SK-N-SH treated with all-trans-retinoic acid at 6 μM for 48 hours (cell line): ENCODE measurements around the gene TOR1AIP1.

Source experiments
- ATAC-seq: fragments of 200-7000 bp; cut with Tn5 transposase; 3 replicates; pipeline ENCODE4 v1.9.1; 2020; ENCODE audit warnings: mild to moderate bottlenecking, moderate library complexity
- ARNTL ChIP-seq: fragments of 450-650 bp; formaldehyde crosslinking; IDR thresholded peaks from 2 replicates; pipeline ENCODE4 v1.5.0; 2020; ENCODE audit warnings: low read depth, mild to moderate bottlenecking, moderate library complexity, borderline replicate concordance
- BACH2 ChIP-seq: fragments of 250-450 bp; sonication (Bioruptor Pico); IDR thresholded peaks from 2 replicates; pipeline ENCODE4 v1.9.0; 2021; ENCODE audit warnings: mild to moderate bottlenecking, borderline replicate concordance
- CREB5 ChIP-seq: fragments of 250-450 bp; sonication (Bioruptor Pico); IDR thresholded peaks from 2 replicates; pipeline ENCODE4 v1.5.1; 2020; ENCODE audit warnings: low read depth, mild to moderate bottlenecking, moderate library complexity
- CSDC2 ChIP-seq: fragments of 250-450 bp; sonication (Bioruptor Pico); IDR thresholded peaks from 2 replicates; pipeline ENCODE4 v1.5.0; 2020; ENCODE audit warnings: mild to moderate bottlenecking, moderate library complexity
- CSRNP3 ChIP-seq: fragments of 250-450 bp; sonication (Bioruptor Pico); IDR thresholded peaks from 2 replicates; pipeline ENCODE4 v1.5.1; 2021; ENCODE audit warnings: mild to moderate bottlenecking, moderate library complexity
- ESRRG ChIP-seq: fragments of 250-450 bp; sonication (Bioruptor Pico); IDR thresholded peaks from 2 replicates; pipeline ENCODE4 v1.6.1; 2021; ENCODE audit warnings: mild to moderate bottlenecking
- GLIS3 ChIP-seq: fragments of 250-450 bp; sonication (Bioruptor Pico); IDR thresholded peaks from 2 replicates; pipeline ENCODE4 v1.5.0; 2020; ENCODE audit warnings: mild to moderate bottlenecking, moderate library complexity
- ISL1 ChIP-seq: fragments of 250-450 bp; sonication (Bioruptor Pico); IDR thresholded peaks from 2 replicates; pipeline ENCODE4 v2.1.2; 2022; ENCODE audit warnings: mild to moderate bottlenecking, moderate library complexity
- OSR1 ChIP-seq: fragments of 250-450 bp; sonication (Bioruptor Pico); IDR thresholded peaks from 2 replicates; pipeline ENCODE4 v1.8.0; 2022; ENCODE audit warnings: moderate library complexity, mild to moderate bottlenecking, inconsistent platforms
- PATZ1 ChIP-seq: fragments of 250-450 bp; sonication (Bioruptor Pico); IDR thresholded peaks from 2 replicates; pipeline ENCODE4 v1.8.0; 2020; ENCODE audit warnings: mild to moderate bottlenecking, moderate library complexity, borderline replicate concordance
- PPARA ChIP-seq: fragments of 250-450 bp; sonication (Bioruptor Pico); IDR thresholded peaks from 2 replicates; pipeline ENCODE4 v1.5.0; 2020; ENCODE audit warnings: mild to moderate bottlenecking, borderline replicate concordance
- RARB ChIP-seq: fragments of 250-450 bp; sonication (Bioruptor Pico); IDR thresholded peaks from 2 replicates; pipeline ENCODE4 v1.8.0; 2021; ENCODE audit warnings: mild to moderate bottlenecking, moderate library complexity
- SNAI2 ChIP-seq: fragments of 250-450 bp; sonication (Bioruptor Pico); IDR thresholded peaks from 2 replicates; pipeline ENCODE4 v1.5.0; 2020; ENCODE audit warnings: mild to moderate bottlenecking, moderate library complexity
- TCF4 ChIP-seq: fragments of 250-450 bp; sonication (Bioruptor Pico); IDR thresholded peaks from 2 replicates; pipeline ENCODE4 v1.8.0; 2021; ENCODE audit warnings: mild to moderate bottlenecking, moderate library complexity, borderline replicate concordance
- TOX ChIP-seq: fragments of 250-450 bp; sonication (Bioruptor Pico); IDR thresholded peaks from 2 replicates; pipeline ENCODE4 v1.8.0; 2021; ENCODE audit warnings: mild to moderate bottlenecking, moderate library complexity, borderline replicate concordance
- TSHZ2 ChIP-seq: fragments of 250-450 bp; sonication (Bioruptor Pico); IDR thresholded peaks from 2 replicates; pipeline ENCODE4 v1.5.0; 2020; ENCODE audit warnings: mild to moderate bottlenecking, moderate library complexity
- ZC3H10 ChIP-seq: fragments of 250-450 bp; sonication (Bioruptor Pico); IDR thresholded peaks from 2 replicates; pipeline ENCODE4 v1.5.1; 2021; ENCODE audit warnings: mild to moderate bottlenecking, moderate library complexity
- ZFP30 ChIP-seq: fragments of 450-650 bp; formaldehyde crosslinking; IDR thresholded peaks from 2 replicates; pipeline ENCODE4 v1.5.0; 2022; ENCODE audit warnings: mild to moderate bottlenecking, moderate library complexity
- ZNF565 ChIP-seq: fragments of 450-650 bp; formaldehyde crosslinking; conservative IDR thresholded peaks from 2 replicates; pipeline ENCODE4 v1.5.0; 2020; ENCODE audit warnings: low read depth, mild to moderate bottlenecking, moderate library complexity
- ZNF70 ChIP-seq: fragments of 450-650 bp; formaldehyde crosslinking; IDR thresholded peaks from 2 replicates; pipeline ENCODE4 v1.5.0; 2020; ENCODE audit warnings: mild to moderate bottlenecking, moderate library complexity
- ZNF8 ChIP-seq: fragments of 450-650 bp; formaldehyde crosslinking; IDR thresholded peaks from 2 replicates; pipeline ENCODE4 v1.5.0; 2020; ENCODE audit warnings: mild to moderate bottlenecking, moderate library complexity
- TF ChIP-seq, protein P1 (sequence below): fragments of 250-450 bp; sonication (Bioruptor Pico); IDR thresholded peaks from 2 replicates; pipeline ENCODE4 v1.8.0; 2021; ENCODE audit warnings: low read depth, mild to moderate bottlenecking, moderate library complexity, borderline replicate concordance

TOR1AIP1 gene

DNA sequence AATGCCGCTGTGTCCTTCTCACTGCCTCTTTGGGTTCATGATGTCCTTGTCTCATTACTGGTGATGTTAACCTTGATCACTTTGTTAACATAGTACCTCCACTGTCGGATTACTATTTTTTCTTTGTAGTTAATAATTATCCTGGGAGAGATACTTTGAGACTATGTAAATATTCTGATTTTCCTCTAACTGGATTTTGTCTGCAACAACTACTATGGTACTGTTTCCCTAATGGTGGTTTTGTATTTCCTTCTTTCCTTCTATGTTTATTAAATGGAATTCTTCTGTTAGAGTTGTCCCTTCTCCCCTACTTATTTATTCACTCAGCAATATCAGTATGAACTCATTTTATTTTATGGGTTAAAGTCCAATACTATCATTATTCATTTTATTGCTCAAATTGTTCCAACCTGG is 8.6 kb upstream of the TOR1AIP1 start:
- TF ChIP-seq BACH2 (CRISPR knock-in tag) (no peak), ZNF8 (CRISPR knock-in tag) (no peak), ISL1 (CRISPR knock-in tag) (no peak), ZNF70 (no peak), PPARA (CRISPR knock-in tag) (no peak), GLIS3 (CRISPR knock-in tag) (no peak), RARB (CRISPR knock-in tag) (no peak), TOX (CRISPR knock-in tag) (no peak), CREB5 (CRISPR knock-in tag) (no peak), TSHZ2 (no peak), PATZ1 (no peak), ZC3H10 (CRISPR knock-in tag) (no peak), SNAI2 (CRISPR knock-in tag) (no peak), CSDC2 (CRISPR knock-in tag) (no peak), ZNF565 (no peak), TCF4 (CRISPR knock-in tag) (no peak), ARNTL (CRISPR knock-in tag) (no peak), ZFP30 (CRISPR knock-in tag) (no peak), ESRRG (CRISPR knock-in tag) (no peak), CSRNP3 (CRISPR knock-in tag) (no peak)
- no peak for ATAC-seq

- no peak for ATAC-seq
- TF ChIP-seq ISL1 (CRISPR knock-in tag) (no peak), BACH2 (CRISPR knock-in tag) (no peak), OSR1 (no peak), ESRRG (CRISPR knock-in tag) (no peak), RARB (CRISPR knock-in tag) (no peak), ZFP30 (CRISPR knock-in tag) (no peak), ZNF70 (no peak), TOX (CRISPR knock-in tag) (no peak), PPARA (CRISPR knock-in tag) (no peak)
- TF ChIP-seq, protein P1, sequence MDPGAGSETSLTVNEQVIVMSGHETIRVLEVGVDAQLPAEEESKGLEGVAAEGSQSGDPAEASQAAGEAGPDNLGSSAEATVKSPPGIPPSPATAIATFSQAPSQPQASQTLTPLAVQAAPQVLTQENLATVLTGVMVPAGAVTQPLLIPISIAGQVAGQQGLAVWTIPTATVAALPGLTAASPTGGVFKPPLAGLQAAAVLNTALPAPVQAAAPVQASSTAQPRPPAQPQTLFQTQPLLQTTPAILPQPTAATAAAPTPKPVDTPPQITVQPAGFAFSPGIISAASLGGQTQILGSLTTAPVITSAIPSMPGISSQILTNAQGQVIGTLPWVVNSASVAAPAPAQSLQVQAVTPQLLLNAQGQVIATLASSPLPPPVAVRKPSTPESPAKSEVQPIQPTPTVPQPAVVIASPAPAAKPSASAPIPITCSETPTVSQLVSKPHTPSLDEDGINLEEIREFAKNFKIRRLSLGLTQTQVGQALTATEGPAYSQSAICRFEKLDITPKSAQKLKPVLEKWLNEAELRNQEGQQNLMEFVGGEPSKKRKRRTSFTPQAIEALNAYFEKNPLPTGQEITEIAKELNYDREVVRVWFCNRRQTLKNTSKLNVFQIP (CRISPR knock-in tag), result no peak
Observed at GRCh38 chr1:179875596-179876299, 6.3 kb upstream of the TOR1AIP1 start.
